Coronary artery (tissue), 2 donors: Measurements from ENCODE around the gene TIPRL.

Experiments
- DNase-seq: peaks from one replicate; pipeline ENCODE4 v3.0.0-alpha.2; 2017; ENCODE audit warnings: low spot score
- H3K27ac ChIP-seq, 2 donors: fragments of 200-600 bp; sonication (generic); one replicate each; pipeline ENCODE4 v1.5.1; 2016 to 2019
- H3K4me3 ChIP-seq: fragments of 200-600 bp; sonication (generic); 2 replicates; pipeline ENCODE4 v1.5.1; 2016; ENCODE audit warnings: mild to moderate bottlenecking, moderate library complexity
- TF ChIP-seq, protein P1 (sequence below): fragments of 200-600 bp; sonication (generic); IDR thresholded peaks from one replicate; pipeline ENCODE4 v1.5.1; 2019; ENCODE audit warnings: antibody characterized with exemption

The TIPRL gene

DNA sequence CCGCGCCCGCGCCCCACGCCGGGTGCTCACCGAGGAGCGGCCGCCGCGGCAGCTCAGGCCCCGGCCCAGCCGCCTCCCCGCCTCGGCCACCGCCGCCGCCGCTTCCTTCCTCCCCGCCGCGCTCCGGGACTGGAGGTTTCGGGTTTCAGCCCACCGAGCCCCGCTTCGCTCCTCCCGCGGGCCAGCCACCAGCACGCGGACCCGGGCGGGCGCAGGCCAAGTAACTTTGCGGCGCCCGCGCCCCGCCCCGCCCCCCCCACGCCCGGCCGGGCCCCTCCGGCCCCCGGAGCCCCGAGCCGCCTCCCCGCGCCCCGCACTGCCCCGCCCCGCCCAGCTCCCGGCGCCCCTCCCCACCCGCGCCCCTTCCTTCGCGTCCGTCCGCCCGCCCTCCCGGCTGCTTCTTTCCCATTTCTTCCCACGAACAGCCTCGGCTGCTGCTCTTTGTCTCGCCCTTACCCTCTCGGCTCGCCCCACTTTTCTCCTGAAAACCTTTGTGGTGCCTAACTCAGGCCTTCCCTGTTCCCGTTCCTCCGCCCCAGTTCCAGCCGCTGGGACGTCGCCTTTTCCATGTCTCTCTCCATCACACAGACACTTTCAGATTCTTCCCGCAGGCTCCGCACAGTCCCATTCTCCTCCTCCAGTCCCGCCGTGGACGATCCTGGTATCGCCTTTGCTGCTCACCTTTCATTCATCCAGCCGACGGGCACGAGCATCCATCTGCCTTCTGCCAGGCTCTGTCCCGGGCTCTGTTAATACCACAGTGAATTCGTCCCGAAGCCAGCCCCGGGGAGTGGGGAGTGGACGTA, 41.9 kb upstream of the TIPRL start, which contains the start of gene GPR161:
GPR161 (minus strand) TSS at position 222 of the 806 bp plus-strand sequence. CDS start 32,080 bp downstream, outside the sequence.
- Histone ChIP-seq H3K27ac (peak within 1 kb of the TSS; percentile 78 to 89), H3K4me3 (peak within 1 kb of the TSS; percentile 81)
- DNase-seq = no peak
- TF ChIP-seq, protein P1, sequence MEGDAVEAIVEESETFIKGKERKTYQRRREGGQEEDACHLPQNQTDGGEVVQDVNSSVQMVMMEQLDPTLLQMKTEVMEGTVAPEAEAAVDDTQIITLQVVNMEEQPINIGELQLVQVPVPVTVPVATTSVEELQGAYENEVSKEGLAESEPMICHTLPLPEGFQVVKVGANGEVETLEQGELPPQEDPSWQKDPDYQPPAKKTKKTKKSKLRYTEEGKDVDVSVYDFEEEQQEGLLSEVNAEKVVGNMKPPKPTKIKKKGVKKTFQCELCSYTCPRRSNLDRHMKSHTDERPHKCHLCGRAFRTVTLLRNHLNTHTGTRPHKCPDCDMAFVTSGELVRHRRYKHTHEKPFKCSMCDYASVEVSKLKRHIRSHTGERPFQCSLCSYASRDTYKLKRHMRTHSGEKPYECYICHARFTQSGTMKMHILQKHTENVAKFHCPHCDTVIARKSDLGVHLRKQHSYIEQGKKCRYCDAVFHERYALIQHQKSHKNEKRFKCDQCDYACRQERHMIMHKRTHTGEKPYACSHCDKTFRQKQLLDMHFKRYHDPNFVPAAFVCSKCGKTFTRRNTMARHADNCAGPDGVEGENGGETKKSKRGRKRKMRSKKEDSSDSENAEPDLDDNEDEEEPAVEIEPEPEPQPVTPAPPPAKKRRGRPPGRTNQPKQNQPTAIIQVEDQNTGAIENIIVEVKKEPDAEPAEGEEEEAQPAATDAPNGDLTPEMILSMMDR = no peak

DNA sequence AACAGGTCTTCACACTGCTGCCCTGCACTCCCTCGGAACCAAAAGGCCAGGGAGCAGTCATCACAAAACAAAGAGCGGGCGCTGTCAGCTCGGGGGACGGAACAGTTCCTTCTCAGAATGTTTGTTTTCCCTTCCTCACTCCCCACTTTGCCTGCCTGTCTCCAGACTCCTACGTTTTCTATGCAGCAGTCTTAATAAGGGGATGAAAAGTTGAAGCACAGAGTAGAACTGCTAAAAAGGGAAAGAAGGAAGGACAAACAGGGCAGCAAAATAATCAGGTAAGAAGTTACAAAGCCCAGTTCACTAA, 41.3 kb upstream of the TIPRL start:
- peak overlapping the region; percentile 78 to 89 for H3K27ac ChIP-seq
- TF ChIP-seq, protein P1 = no peak
- DNase-seq = no peak
- peak overlapping the region; percentile 81 for H3K4me3 ChIP-seq

DNA sequence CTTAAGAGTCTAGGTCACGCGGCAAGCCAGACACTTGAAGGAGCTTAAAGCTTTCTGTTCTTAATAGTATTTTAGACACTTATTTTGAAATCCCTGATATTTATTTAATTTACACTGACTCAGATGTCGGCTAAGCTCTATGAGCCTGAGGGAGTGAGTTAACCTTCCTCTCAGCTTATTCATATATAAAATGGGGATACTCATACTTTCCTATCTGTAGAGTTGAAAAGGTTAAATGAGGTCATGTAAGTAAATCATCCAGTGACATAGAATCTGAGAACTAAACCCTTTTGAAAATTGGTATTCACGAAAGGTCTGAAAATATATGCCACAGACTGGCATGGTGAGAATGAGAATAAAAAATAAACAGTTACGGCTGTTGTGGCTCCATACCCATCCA, 40.6 kb upstream of the TIPRL start:
- Histone ChIP-seq H3K4me3 (no peak overlapping the region), H3K27ac (peak overlapping the region in 1 of 2 donors; percentile 31)
- DNase-seq = no peak
- TF ChIP-seq, protein P1 = no peak

DNA sequence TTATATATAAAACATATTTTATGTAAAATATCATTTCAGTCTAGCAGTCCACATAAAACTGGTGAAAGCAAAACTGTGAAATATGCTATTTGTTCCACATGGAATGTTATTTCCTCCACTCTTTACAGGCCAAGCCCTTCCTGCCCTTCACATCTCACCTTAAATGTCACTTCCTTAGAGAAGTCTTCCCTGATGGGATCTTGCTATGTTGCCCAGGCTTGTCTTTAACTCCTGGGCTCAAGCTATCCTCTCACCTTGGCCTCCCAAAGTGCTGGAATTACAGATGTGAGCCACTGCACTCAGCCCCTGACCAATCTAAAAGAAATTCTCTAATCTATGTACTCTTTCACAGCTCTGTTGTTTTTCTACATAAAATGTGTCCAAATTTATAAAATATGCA, 39.7 kb upstream of the TIPRL start:
- H3K4me3 ChIP-seq = no peak overlapping the region
- TF ChIP-seq, protein P1 = no peak
- no peak overlapping the region for H3K27ac ChIP-seq
- DNase-seq = no peak

DNA sequence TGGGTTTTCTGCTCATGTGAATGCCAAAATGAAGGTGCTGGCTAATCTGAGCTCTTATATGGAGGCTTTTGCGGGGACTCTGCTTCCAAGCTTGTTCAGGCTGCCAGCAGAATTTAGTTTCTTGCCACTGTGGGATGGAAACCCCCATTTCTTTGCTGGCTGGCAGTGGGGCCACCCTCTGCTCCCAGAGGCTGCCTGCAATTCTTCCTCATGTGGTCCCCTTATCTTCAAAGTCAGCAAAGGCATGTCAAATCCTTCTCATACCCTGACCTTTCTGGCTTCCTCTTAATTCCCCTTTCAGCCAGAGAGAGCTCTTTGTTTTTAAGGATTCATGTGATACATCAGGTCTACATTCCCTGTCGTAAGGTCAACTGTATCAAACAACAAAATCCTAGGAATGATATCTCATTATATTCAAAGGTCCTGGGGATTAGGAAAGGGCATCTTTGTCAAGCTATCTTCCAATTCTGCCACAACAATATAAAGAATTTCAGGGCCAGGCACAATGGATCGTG, 36.8 kb upstream of the TIPRL start:
- no peak for DNase-seq
- Histone ChIP-seq H3K27ac (no peak overlapping the region), H3K4me3 (no peak overlapping the region)
- TF ChIP-seq, protein P1 = no peak

DNA sequence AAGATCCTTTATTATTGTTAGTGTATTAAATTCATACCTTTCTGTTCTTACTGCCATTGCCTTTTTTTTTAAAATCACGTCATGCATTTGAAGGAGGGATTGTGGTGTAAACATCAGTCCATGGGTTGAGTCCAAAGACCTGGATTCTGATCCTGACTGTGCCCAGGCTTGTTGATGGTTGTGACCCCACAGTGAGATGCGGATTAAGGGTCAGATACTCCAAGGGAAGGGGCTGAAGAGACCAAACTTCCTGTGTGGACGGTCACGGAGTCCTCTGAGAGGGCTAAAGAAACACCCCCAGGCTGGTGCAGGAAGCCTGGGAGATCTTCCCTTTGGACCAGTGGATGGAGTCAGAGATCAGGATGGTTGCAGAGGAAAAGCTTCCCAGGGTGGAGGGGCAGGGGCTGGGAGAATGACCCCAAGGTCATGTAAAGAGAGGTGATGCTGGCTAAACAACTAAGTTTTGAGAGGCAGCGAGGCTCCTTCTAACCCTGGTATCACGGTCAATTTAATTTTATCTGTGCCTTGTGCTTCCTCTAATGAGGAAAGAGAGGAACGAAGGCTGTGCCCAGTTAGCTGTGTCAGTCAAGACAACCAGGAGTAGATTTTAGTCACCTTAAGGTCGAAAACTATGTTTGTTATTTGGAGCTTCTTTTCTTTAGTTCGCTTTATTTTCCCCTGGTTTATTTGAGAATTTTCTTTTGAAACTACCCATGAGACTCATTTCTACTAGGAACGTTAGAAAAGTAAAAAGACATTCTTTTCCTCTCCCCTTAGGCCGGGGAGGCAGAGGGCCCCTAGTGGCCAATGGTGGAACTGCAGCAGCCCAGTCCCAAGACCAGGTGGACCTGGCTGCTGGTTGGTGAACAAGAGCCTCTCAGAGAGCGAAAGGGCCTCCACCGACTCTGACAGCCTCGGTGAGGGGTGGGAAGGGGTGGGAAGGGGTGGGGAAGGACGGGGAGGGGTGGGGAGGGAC, 33.3 kb upstream of the TIPRL start:
- TF ChIP-seq, protein P1 = peak; percentile 96
- peak; percentile 84 for DNase-seq
- peak overlapping the region; percentile 29 for H3K4me3 ChIP-seq
- H3K27ac ChIP-seq = peak overlapping the region in 1 of 2 donors; percentile 58
